AG10803 (cell line): ENCODE data around the gene ALDH8A1.

ENCODE experiments used
- DNase-seq: peaks from one replicate; pipeline ENCODE4 v3.0.0; 2010; ENCODE audit warnings: low read depth
- H3K4me3 ChIP-seq: 2 replicates; pipeline ENCODE4 v1.5.1; 2011; ENCODE audit warnings: mild to moderate bottlenecking, low read length, control low read depth
- TF ChIP-seq, protein P1 (sequence below): conservative IDR thresholded peaks from 2 replicates; pipeline ENCODE4 v1.5.1; 2011; ENCODE audit warnings: mild to moderate bottlenecking, low read length, control low read depth, inconsistent platforms

ALDH8A1 gene

DNA sequence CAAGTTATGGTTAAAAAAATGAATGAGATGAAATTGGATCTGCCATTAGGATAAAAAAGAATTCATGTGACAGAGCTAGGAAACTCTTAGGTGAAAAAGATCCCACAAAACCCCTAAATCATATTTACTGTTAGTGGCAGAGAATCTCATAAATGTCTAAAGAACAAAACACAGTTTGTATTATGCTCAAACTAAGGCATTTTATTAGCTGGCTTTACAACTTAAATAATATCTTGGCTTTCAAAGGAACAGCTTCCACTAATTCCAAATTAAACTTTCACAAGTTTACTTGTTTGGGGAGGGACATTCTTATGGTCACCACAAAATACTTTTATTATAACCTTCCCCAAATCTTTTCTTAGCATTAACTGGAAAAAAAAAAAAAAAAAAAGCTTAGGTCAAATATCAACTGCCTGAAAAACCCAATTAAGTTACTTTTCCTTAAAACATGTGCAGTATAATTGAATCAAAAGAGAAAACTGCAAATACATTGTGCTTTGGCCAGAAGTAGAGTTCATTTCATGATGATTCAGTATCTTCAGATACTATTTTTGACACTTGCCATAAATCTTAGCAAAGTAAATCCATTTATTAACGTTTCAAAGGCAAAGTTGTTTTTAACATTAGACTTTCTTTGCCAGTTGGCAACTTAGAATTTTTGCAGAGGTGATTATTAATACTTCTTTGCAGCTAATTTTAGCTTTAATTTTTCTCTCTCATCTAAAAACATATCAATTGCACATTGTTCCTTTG is 14.7 kb upstream of the ALDH8A1 start:
- no peak overlapping the region for H3K4me3 ChIP-seq
- DNase-seq, result no peak
- TF ChIP-seq, protein P1, sequence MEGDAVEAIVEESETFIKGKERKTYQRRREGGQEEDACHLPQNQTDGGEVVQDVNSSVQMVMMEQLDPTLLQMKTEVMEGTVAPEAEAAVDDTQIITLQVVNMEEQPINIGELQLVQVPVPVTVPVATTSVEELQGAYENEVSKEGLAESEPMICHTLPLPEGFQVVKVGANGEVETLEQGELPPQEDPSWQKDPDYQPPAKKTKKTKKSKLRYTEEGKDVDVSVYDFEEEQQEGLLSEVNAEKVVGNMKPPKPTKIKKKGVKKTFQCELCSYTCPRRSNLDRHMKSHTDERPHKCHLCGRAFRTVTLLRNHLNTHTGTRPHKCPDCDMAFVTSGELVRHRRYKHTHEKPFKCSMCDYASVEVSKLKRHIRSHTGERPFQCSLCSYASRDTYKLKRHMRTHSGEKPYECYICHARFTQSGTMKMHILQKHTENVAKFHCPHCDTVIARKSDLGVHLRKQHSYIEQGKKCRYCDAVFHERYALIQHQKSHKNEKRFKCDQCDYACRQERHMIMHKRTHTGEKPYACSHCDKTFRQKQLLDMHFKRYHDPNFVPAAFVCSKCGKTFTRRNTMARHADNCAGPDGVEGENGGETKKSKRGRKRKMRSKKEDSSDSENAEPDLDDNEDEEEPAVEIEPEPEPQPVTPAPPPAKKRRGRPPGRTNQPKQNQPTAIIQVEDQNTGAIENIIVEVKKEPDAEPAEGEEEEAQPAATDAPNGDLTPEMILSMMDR, result no peak

DNA sequence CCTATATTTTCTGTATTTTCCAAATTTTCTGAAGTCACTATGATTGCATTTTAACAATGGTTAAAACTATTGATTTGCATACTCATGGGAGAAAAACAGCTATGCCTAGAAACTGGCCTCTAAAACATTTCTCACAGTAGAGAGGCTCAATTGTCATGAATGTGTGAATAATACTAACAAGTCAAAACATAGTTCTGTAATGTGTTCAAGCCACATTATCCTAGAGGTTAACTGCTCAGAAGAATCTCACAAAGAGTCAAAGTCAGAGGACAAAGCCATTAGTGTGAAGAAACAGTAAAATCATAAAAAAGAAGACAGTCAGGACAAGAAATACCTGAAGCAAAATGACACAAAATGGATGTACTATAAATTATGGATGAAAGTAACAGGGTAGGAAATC is 12.5 kb upstream of the ALDH8A1 start:
- DNase-seq, result no peak
- no peak overlapping the region for H3K4me3 ChIP-seq
- TF ChIP-seq, protein P1, result no peak

DNA sequence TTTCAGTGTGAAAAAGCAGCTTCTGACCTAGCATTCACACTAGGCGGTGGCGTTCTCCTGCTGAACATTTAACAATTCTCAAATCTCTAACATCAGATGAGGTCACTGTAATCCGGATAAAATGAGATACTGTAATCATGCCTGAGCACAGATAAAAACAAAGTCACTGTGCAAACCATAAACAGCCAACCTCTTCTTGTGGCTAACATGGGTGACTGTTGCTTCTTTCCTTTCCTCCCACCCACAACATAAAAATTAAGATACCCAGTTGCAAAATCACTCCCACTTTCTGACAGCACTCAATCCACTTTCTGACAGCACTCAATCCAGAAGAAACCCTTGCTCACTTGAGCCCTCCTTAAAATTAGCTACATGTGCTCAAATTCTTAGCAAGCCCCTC is 11.5 kb upstream of the ALDH8A1 start:
- TF ChIP-seq, protein P1, result no peak
- DNase-seq, result no peak
- no peak overlapping the region for H3K4me3 ChIP-seq

DNA sequence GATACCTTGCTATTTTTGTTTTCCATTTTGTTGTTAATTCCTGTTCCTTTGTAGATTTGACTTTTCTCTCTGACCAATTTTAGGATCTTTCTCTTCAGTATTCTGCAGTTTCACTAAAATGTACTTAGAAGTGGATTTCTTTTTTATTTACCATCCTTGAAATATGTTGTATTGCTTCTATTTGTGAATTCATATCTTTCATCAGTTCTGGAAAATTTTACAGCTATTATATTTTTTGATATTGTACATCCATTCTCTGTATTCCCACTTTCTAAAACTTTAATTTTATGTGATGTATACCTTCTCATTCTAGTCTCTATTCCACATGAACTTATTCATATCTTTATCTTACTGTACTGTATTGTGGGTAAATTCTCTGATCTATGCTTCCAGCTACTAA is 9.7 kb upstream of the ALDH8A1 start:
- TF ChIP-seq, protein P1, result no peak
- DNase-seq, result no peak
- no peak overlapping the region for H3K4me3 ChIP-seq

DNA sequence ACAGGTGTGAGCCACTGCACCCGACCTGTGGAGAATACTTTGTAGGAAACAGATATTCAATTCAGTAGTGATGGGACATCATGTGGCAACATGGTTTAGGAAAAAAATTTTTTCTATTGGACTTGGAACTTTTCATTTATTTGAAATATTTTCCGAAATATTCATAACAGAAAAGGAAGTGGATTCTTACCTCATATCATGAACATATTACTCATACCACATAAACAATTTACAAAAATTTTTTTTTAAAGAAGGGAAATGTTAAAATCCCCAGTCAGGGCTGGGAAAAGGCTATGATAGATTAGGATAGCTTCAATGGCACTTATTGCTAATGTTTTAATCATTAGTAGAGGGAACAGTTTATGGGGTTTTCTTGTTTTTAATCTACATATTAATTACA is 6.8 kb upstream of the ALDH8A1 start:
- TF ChIP-seq, protein P1, result no peak
- DNase-seq, result no peak
- H3K4me3 ChIP-seq, result no peak overlapping the region

DNA sequence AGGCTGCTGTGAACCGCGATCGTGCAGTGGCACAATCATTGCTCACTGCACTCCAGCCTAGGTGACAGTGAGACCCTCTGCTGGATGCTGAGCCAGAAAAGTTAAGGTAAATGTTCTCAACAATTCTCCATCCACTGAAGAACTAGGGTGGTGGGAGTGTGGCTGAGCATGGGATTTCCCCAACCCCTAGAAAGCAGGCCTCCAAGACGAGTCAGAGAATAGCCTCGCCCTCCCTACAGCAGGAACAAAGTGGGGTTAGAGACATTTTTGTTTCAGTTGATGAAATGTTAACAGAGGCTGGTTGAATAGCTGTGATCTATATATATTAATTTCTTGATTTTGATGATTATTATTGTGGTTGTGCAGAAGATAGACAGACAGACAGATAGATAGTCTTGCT is 6.1 kb upstream of the ALDH8A1 start:
- TF ChIP-seq, protein P1, result no peak
- DNase-seq, result no peak
- H3K4me3 ChIP-seq, result no peak overlapping the region

DNA sequence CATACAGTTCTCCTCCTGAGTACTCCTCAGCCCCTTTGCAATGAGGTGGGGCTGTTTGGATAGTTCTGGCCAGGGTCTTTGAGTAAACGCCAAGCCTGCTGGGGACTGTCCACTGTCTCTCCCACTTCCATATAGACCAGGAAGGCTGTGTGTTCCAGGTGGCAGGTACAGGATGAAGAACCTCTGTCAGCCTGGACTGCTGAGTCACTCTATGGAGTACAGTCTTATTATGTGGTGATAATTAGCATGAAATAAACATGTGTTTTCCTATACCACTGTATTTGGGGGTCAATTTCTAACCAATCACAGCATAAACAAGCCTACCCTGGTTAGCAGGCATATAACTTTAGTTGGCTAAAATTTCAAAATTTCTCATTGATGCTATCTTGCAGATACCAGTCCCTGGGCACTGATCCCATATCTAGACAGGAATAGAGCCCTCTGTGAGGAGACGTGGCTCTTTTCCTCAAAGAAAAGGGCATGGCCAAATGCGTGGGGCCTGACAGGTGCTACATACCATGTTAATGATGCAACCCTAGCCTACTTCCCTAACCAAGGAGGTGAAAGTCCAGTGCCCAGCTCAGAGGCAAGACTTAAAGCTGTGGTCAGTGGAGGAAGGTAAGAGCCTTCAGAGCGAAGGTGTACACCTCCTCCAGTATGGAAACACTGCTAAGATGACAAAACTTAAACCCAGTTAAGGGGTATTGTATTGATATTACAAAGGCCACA is 4.5 kb upstream of the ALDH8A1 start:
- DNase-seq, result no peak
- TF ChIP-seq, protein P1, result no peak
- H3K4me3 ChIP-seq, result no peak overlapping the region
